MM.1S (cell line): ENCODE data around the gene SFMBT2.

ENCODE experiments used
- CTCF ChIP-seq: fragments of 300-600 bp; sonication (generic); IDR thresholded peaks from 2 replicates; pipeline ENCODE4 v1.5.1; 2016; ENCODE audit warnings: antibody characterized with exemption, low read length, mixed read lengths
- EZH2 ChIP-seq: fragments of 300-600 bp; sonication (generic); optimal IDR thresholded peaks from 2 replicates; pipeline ENCODE3; 2017; ENCODE audit warnings: low read depth, mild to moderate bottlenecking, antibody characterized with exemption, low read length, mixed read lengths

- TF ChIP-seq EZH2 (no peak), CTCF (no peak)
These were observed 276.9 kb downstream of the SFMBT2 start for GRCh38 chr10:7133958-7134357.
